Esophagus squamous epithelium (tissue), 4 donors: ENCODE measurements around the gene STAT2.

Experiments
- POLR2A ChIP-seq, 4 donors: fragments of 450-650 bp; IDR thresholded peaks; one replicate each; pipeline ENCODE4 v1.6.1; 2017; ENCODE audit warnings: antibody characterized with exemption in 4 of 4, mild to moderate bottlenecking in 4 of 4, moderate library complexity in 3 of 4
- TF ChIP-seq, protein P1 (sequence below), 6 experiments: fragments of 450-650 bp in 4 of 6; fragments of 200-600 bp in 2 of 6; sonication (generic) in 2 of 6; IDR thresholded peaks; one replicate each; pipeline ENCODE4 v1.5.1; 2016 to 2019; ENCODE audit warnings: antibody characterized with exemption in 6 of 6, mild to moderate bottlenecking in 4 of 6, moderate library complexity in 4 of 6

GRCh38 chr12:56326533-56326932, 33.4 kb downstream of the STAT2 start:
- TF ChIP-seq, protein P1, sequence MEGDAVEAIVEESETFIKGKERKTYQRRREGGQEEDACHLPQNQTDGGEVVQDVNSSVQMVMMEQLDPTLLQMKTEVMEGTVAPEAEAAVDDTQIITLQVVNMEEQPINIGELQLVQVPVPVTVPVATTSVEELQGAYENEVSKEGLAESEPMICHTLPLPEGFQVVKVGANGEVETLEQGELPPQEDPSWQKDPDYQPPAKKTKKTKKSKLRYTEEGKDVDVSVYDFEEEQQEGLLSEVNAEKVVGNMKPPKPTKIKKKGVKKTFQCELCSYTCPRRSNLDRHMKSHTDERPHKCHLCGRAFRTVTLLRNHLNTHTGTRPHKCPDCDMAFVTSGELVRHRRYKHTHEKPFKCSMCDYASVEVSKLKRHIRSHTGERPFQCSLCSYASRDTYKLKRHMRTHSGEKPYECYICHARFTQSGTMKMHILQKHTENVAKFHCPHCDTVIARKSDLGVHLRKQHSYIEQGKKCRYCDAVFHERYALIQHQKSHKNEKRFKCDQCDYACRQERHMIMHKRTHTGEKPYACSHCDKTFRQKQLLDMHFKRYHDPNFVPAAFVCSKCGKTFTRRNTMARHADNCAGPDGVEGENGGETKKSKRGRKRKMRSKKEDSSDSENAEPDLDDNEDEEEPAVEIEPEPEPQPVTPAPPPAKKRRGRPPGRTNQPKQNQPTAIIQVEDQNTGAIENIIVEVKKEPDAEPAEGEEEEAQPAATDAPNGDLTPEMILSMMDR (IDR thresholded peaks at IDR 0.05) = no peak
- no peak for TF ChIP-seq POLR2A (IDR thresholded peaks at IDR 0.05)
